ENCODE data around the gene CSE1L.

GRCh38 chr20:49037962-49038387 is 8.1 kb upstream of the CSE1L start:
- TF ChIP-seq, protein P1, sequence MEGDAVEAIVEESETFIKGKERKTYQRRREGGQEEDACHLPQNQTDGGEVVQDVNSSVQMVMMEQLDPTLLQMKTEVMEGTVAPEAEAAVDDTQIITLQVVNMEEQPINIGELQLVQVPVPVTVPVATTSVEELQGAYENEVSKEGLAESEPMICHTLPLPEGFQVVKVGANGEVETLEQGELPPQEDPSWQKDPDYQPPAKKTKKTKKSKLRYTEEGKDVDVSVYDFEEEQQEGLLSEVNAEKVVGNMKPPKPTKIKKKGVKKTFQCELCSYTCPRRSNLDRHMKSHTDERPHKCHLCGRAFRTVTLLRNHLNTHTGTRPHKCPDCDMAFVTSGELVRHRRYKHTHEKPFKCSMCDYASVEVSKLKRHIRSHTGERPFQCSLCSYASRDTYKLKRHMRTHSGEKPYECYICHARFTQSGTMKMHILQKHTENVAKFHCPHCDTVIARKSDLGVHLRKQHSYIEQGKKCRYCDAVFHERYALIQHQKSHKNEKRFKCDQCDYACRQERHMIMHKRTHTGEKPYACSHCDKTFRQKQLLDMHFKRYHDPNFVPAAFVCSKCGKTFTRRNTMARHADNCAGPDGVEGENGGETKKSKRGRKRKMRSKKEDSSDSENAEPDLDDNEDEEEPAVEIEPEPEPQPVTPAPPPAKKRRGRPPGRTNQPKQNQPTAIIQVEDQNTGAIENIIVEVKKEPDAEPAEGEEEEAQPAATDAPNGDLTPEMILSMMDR (IDR thresholded peaks at IDR 0.05): no peak
- TF ChIP-seq POLR2A (IDR thresholded peaks at IDR 0.05) (no peak), POLR2AphosphoS5 (IDR thresholded peaks at IDR 0.05; ENCODE audit: insufficient read depth in 1 of 2, low read depth in 1 of 2) (no peak)
